GM18511 (cell line): ENCODE data around the gene FBLN2.

Source experiments
- ATAC-seq: cut with Tn5 transposase; IDR thresholded peaks from one replicate; pipeline ENCODE4 v1.9.1; 2021; ENCODE audit warnings: mild to moderate bottlenecking, moderate library complexity; ENCODE audit not compliant: unreplicated experiment

Gene FBLN2

GRCh38 chr3:13577181-13578121 lies 28.5 kb downstream of the FBLN2 start:
- no peak for ATAC-seq

- no peak for ATAC-seq
These were observed 29.3 kb downstream of the FBLN2 start for GRCh38 chr3:13578251-13578650.

GRCh38 chr3:13579063-13579462 lies 30.1 kb downstream of the FBLN2 start:
- no peak for ATAC-seq

GRCh38 chr3:13580256-13581023 lies 31.5 kb downstream of the FBLN2 start:
- ATAC-seq, result no peak

- no peak for ATAC-seq
These were observed 32.8 kb downstream of the FBLN2 start for GRCh38 chr3:13581485-13582365.

- ATAC-seq, result no peak
These were observed 33.7 kb downstream of the FBLN2 start for GRCh38 chr3:13582366-13583250.

- ATAC-seq, result no peak
These were observed 34.6 kb downstream of the FBLN2 start for GRCh38 chr3:13583251-13584180.

GRCh38 chr3:13584427-13584891 lies 35.5 kb downstream of the FBLN2 start:
- no peak for ATAC-seq

GRCh38 chr3:13584901-13585300 lies 36.0 kb downstream of the FBLN2 start:
- no peak for ATAC-seq

GRCh38 chr3:13587442-13587841 lies 38.5 kb downstream of the FBLN2 start:
- ATAC-seq, result no peak

GRCh38 chr3:13588221-13588701 lies 39.3 kb downstream of the FBLN2 start:
- no peak for ATAC-seq

- no peak for ATAC-seq
These were observed 40.1 kb downstream of the FBLN2 start for GRCh38 chr3:13588993-13589392.

- ATAC-seq, result no peak
These were observed 42.1 kb downstream of the FBLN2 start for GRCh38 chr3:13590841-13591520.

GRCh38 chr3:13593615-13594014 lies 44.7 kb downstream of the FBLN2 start:
- ATAC-seq, result no peak

- ATAC-seq, result no peak
These were observed 45.2 kb downstream of the FBLN2 start for GRCh38 chr3:13594146-13594545.

GRCh38 chr3:13594991-13595421 lies 46.1 kb downstream of the FBLN2 start:
- ATAC-seq, result no peak

GRCh38 chr3:13595485-13595884 lies 46.6 kb downstream of the FBLN2 start:
- no peak for ATAC-seq
